HTR-8/SVneo (cell line): ENCODE results near the gene TRIM66.

Experiments used
- DNase-seq: peaks from one replicate; pipeline ENCODE4 v3.0.0; 2011; ENCODE audit warnings: low spot score, mixed read lengths; ENCODE audit not compliant: insufficient read length
- FAIRE-seq: peaks from 2 replicates; lab custom pipeline; 2011; peaks lifted over from hg19 to GRCh38; lab: Jason Lieb, UNC

TRIM66 gene

DNA sequence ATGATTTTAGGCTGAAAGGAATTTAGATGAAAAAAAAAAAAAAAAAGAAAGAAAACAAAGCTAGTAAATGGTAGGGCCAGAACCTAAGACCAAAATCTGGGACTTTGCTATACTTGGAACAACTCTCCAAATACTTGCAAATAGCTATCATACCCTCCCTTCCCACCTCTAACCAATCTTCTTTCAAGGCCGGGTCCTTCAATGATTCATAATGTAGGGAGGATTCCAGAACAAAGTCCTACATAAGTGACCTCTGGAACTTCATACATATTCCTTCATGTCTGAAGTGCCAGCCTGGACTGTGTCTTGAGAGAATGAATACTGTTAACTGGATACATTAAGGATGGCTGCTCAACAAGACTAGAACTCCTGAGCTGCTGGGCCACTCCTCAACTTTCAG, 98.4 kb downstream of the TRIM66 start:
- FAIRE-seq (no peak), DNase-seq (no peak)

DNA sequence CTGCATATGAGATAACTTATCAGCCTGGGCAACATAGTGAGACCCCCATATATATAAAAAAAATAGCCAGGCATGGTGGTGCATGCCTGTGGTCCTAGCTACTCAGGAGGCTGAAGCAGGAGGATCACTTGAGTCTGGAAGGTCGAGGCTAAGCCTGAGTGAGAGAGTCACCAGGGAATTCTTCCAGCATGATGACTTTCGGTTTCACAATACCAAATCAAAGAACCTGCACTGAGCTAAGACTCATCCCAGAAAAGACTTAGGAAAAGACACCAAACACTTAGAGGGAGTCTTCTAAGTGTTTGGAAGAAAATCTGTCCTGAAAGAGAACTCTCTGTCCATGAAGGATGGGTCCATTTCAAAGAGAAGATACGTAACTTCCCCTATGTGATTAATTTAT, 101.2 kb downstream of the TRIM66 start:
- FAIRE-seq: no peak
- no peak for DNase-seq

DNA sequence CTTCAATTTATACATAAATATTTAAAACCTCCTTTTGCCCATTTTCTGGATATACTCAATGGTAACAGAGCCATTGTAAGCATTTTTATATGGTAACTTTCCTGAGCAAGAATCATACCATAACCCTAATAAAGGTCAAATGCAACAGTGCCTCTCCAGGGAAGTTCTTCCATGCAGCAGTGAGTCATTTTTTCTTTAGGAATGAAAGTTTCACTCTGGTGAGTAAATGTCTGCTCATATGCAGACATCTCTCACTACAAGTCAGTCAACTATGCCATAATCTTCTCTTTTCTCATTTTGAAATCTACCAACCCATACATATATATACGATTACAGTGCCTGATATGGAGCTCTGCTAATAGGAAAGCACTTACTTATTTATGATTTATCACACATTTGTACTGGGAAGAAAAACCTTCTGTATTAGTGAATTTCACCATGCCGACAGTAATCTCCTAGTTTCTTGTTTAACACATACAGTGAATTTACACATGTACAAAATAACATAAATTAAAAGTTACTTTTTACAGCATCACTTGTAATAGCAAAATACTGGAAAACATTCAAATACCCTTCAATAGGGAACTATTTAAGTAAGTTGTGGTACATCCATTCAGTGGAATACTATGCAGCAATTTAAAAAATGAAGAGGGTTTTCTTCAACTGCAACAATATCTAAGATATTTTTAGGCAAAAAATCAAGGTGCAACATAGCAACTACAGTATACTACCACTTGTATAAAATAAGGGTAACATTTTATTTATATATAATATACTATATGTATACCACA, 104.5 kb downstream of the TRIM66 start:
- DNase-seq (no peak), FAIRE-seq (no peak)

DNA sequence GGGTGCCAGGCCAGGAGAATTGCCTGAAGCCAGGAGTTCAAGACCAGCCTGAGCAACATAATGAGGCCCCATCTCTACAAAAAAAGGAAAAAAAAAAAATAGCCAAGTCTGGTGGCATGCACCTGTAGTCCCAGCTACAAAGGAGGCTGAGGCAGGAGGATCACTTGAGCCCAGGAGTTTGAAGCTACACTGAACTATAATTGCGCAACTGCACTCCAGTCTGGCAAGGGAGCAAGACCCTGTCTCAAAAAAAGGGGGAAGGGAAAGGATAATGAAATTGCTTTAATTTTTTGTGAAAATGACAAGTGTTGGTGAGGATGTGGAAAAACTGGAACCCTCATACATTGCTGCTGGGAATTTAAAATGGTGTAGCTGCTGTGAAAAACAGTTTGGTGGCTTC, 107.7 kb downstream of the TRIM66 start:
- no peak for FAIRE-seq
- no peak for DNase-seq

DNA sequence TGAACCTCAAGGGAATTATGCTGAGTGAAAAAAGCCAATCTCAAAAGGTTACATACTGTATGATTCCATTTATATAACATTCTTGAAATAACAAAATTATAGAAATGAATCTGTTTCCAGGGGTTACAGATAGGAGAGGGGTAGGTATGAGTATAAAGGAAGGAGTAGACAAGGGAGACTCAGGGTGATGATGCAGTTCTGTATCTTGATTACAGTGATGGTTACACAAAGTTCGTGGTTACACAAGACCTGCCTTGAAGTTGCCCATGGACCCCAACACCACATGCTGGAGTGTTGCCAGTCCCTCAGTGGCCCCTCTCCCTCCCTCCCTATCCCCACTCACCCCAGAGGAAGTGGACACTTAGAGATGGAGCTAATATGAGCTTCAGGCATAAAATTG, 108.7 kb downstream of the TRIM66 start:
- DNase-seq: no peak
- no peak for FAIRE-seq

DNA sequence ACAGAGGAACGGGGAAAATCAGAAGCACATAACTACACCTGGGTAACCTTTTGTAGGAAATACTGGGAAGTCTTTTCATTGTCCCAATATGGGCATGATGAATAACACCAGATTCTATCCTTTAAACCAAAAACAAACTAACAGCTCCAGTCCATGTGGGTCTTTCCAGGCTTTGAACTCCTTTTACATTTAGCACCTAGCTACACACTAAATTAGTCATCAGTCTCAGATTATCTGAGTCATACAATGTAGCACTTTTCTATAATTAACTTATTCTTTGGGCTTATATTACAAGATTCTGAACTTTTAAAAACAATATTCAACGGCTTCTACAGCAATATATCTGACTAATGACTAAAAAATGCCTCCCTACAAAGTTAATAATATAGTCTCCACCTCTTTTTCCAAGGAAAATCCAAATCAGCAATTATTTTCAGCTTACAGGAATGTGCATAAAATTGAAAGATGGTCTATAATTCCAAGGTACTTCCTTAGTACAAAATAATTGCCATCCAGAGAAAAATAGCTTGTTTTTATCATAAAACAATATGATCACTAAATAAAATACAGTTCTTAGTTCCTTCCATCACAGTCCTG, 114.8 kb downstream of the TRIM66 start:
- FAIRE-seq: no peak
- DNase-seq: no peak

DNA sequence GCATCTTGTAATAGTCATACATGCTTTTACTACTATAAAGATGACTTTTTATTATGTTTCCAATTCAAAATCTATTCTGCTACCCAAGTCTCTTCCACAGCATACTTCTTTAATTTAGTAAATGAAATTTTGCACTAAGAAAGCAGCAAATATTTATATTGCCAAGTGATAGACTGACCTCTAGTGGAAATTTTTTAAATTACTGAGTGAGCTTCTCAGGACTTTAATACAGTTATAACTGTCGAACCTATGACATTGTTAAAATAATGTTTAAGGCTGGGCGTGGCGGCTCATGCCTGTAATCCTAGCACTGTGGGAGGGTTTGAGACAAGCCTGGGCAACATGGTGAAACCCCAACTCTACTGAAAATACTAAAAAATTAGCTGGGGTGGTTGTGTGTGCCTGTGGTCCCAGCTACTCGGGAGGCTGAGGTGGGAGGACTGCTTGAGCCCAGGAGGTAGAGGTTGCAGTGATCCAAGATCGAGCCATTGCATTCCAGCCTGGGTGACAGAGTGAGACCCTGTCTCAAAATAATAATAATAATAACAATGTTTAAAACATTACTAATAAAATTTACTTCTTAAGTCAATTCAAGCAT, 115.8 kb downstream of the TRIM66 start:
- no peak for FAIRE-seq

DNA sequence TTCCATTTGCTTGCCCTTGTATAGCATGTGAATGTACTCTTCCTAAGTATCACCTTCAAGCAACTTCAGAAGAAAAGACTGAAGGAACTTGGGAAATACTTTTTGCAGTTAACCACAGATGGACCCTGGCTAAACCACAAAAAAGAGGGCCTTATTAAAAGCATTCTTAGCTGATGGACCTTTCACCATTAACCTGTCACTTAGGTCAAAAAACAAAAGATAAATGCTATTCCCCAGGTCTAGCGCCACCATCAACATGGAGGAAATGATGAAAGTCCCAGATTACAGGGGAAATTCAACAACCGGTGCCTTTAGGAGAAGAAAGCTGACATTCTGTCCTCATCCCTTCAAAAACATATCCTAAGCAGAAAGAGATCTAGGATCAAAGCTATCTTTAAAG, 117.9 kb downstream of the TRIM66 start:
- no peak for DNase-seq

More for the DNA sequence above, 115.8 kb downstream of the TRIM66 start:
- peak; percentile 9 for DNase-seq

More for the DNA sequence above, 117.9 kb downstream of the TRIM66 start:
- no peak for FAIRE-seq
